OCI-LY7 (cell line): Measurements from ENCODE around the gene LTK.

Experiments
- EZH2phosphoT487 ChIP-seq: fragments of 200-600 bp; sonication (generic); IDR thresholded peaks from 2 replicates; pipeline ENCODE4 v1.6.1; 2018; ENCODE audit warnings: low read depth, borderline replicate concordance, mild to moderate bottlenecking, mixed run types, antibody characterized with exemption, low read length, moderate library complexity, mixed read lengths
- TF ChIP-seq, protein P1 (sequence below): fragments of 200-600 bp; sonication (generic); conservative IDR thresholded peaks from 2 replicates; pipeline ENCODE4 v1.5.1; 2014; ENCODE audit warnings: mild to moderate bottlenecking, antibody characterized with exemption, low read length, moderate library complexity, mixed read lengths

DNA sequence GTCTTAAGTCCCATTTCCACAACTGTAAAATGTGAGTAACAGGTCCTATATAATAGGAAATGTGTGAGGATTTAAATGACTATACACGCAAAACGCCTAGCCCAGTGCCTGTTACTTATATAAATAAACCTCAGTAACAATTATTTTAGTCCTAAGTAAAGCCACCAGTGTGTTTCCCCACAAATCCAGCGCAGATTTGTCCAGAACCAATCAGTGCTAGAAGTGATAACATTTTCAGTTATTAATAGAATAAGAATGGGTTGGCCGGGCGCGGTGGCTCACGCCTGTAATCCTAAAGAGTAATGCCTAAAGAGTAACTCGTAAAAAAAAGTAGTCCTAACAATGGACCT, 29.9 kb upstream of the LTK start:
- TF ChIP-seq, protein P1, sequence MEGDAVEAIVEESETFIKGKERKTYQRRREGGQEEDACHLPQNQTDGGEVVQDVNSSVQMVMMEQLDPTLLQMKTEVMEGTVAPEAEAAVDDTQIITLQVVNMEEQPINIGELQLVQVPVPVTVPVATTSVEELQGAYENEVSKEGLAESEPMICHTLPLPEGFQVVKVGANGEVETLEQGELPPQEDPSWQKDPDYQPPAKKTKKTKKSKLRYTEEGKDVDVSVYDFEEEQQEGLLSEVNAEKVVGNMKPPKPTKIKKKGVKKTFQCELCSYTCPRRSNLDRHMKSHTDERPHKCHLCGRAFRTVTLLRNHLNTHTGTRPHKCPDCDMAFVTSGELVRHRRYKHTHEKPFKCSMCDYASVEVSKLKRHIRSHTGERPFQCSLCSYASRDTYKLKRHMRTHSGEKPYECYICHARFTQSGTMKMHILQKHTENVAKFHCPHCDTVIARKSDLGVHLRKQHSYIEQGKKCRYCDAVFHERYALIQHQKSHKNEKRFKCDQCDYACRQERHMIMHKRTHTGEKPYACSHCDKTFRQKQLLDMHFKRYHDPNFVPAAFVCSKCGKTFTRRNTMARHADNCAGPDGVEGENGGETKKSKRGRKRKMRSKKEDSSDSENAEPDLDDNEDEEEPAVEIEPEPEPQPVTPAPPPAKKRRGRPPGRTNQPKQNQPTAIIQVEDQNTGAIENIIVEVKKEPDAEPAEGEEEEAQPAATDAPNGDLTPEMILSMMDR = no peak
- no peak for TF ChIP-seq EZH2phosphoT487
